Measurements from ENCODE around the gene ADAM22.

ADAM22 gene

GRCh38 chr7:87960239-87960638 lies 26.2 kb downstream of the ADAM22 start:
- no peak for DNase-seq

DNA sequence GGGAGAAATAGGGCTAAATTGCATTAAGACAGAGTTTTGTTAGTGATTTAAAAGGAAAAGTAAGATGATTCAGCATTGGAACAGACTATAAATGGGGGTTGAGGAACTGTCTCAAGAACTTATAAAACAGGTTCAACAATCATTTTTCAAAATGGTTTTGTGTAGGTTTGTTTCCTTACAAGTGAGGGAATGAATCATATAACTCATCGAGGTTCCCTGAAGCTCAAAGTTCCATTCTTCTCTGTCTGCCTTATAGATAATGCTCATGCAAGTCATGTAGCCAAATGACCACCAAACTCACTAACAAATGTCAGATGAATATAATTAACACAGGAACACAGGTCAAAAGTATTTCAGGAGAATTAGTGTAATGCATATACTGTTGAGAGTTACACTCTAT lies 27.7 kb downstream of the ADAM22 start:
- DNase-seq = no peak

GRCh38 chr7:87966271-87966670 lies 32.2 kb downstream of the ADAM22 start:
- no peak for DNase-seq

DNA sequence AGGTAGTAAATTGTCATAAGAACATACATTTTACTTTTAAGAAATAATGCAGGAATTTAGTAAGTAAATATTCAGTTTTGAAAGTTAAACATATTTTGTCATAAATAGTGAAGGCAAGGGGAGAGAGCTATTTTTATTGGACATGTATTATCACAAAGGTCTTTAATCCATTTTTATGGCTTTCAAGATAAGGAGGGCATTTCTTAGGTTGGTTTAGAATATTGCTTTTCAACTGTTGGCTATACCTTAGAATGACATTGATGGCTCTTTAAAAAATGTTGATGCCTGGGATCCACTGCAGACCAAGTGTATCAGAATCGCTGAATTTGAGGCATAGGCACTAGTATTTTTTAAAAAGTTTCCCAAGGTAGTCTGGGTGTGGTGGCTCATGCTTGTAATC lies 34.0 kb downstream of the ADAM22 start:
- no peak for DNase-seq

GRCh38 chr7:87982116-87982515 lies 48.1 kb downstream of the ADAM22 start:
- no peak for DNase-seq

GRCh38 chr7:87984088-87984487 lies 50.0 kb downstream of the ADAM22 start:
- no peak for DNase-seq

DNA sequence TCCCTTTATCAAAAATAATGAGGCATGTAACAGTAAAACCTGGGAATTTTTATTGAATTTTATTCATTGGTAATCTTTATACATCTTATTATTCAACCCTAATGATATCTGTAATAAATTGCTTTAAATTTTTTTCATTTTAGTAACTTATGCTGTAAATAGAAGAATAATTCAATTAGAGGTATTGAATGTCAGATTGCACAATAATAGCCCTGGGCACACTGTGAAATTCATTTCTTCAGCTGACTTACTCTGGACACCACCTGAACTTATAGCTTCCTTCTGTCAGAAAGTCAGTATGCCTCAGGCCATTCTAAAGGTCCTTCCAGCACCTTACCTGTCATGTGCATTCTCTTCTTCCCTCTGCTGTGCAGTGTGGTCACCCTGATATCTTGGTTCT lies 59.2 kb downstream of the ADAM22 start:
- no peak for DNase-seq

- DNase-seq = no peak
Observed at GRCh38 chr7:87999261-87999660, 65.2 kb downstream of the ADAM22 start.

- no peak for DNase-seq
Observed at GRCh38 chr7:88001744-88002530, 67.9 kb downstream of the ADAM22 start.

DNA sequence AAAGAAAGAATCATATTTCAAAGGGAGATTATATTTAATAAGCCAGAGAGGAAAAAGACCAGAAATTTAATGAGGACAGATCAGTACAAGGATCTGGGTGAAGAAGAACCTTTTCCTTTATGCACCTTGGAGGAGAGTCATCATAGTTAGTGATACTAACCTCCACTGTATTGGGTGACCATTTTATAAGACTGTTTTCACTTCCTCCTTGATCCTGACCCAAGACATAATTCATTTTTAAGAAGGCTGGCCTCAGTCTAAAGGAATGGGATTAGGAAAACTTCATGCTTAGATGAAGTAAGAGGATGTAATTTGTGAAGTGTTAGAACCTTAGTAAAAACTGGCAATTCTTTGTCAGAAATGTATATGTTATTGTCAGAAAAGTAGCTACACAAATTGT lies 68.6 kb downstream of the ADAM22 start:
- DNase-seq = no peak

- no peak for DNase-seq
Observed at GRCh38 chr7:88003581-88003980, 69.5 kb downstream of the ADAM22 start.

GRCh38 chr7:88005191-88005590 lies 71.1 kb downstream of the ADAM22 start:
- no peak for DNase-seq

GRCh38 chr7:88009651-88010050 lies 75.6 kb downstream of the ADAM22 start:
- no peak for DNase-seq

- DNase-seq = no peak
Observed at GRCh38 chr7:88012086-88012485, 78.0 kb downstream of the ADAM22 start.

DNA sequence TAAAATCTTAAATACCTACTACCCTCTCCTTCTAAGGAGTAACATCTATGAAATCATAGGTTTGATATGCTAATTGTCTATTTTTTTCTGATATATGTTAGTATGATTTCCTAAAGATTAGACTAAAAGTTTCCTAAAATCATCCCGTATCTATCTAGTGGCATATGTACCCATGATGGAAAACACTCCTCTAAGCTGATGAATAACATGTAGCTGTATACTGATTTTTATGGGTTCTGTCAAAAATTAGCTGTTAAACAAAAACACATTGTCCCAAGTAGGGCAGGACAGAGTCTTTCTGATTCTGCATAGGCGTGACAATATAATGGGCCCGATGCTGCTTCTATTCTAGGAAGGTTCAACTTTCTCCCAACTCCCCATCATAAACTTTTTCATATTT lies 79.9 kb downstream of the ADAM22 start:
- DNase-seq = no peak

DNA sequence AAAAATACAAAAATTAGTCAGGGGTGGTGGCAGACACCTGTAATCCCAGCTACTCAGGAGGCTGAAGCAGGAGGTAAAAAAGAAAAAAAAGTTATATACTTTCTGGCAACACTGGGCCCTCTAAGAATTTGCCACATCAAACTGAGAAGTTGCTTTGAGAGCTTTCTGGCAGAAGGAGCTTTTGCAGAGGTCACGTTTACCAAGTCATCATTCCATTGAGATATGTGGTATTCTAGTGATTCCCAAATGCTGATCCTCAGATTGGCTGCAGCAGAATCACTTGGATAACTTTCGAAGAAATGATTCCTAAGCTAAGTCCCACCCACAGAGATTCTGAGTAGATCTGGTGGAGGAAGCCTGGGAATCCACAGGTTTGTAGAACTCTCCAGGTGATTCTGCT lies 80.5 kb downstream of the ADAM22 start:
- DNase-seq = no peak

- no peak for DNase-seq
Observed at GRCh38 chr7:88015309-88015708, 81.3 kb downstream of the ADAM22 start.

DNA sequence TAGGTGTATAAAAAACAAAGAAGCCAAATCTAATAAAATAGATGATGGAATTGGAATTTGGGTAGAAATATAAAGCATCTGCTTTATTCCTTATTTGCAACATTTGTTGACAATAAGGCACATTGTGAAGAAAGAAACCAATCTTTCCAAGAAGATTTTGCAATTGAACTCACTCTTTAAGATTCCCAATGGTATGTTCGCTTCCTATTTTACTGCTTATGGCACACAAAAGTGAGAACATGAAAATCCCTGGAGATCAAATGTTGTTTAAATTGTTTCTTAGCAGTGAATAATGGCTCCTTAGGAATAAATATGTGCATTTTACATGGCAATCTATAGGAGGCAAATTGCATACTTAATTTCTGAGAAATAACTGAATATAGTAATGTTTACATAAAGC lies 84.5 kb downstream of the ADAM22 start:
- DNase-seq = no peak

DNA sequence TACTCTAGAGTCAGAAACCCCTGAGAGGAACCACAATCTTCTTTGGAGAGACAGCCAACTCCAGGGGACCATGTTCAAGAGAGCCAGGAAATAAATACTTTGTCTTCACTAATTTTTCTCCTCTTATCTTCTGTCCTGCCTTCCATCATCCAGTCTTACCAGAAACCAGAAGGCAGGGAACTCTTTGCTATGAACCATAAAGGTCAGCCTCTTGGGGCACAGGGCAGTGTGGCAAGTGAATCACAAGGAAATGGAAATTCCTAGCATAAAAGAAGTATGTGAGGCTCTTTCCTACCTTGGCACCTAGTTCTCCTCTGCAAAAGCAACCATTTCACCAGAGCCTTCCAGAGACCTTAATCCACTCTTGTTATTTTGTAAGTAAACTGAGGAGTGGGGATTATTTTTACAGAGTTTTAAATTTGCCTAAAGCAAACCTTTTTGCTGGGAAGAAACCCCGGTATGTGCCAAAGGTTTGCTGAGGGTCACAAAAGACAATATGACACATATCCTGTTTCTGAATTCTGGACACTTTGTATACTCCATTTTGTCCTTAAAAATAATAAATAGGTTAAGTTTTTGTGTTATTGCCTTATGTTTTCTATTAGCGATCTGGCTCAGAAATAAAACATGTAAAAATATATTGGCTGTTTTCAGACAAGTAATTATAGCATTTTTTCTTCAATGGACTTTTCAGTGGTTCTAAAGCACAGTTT lies 87.1 kb downstream of the ADAM22 start:
- DNase-seq = no peak

GRCh38 chr7:88027724-88028123 lies 93.7 kb downstream of the ADAM22 start:
- no peak for DNase-seq

DNA sequence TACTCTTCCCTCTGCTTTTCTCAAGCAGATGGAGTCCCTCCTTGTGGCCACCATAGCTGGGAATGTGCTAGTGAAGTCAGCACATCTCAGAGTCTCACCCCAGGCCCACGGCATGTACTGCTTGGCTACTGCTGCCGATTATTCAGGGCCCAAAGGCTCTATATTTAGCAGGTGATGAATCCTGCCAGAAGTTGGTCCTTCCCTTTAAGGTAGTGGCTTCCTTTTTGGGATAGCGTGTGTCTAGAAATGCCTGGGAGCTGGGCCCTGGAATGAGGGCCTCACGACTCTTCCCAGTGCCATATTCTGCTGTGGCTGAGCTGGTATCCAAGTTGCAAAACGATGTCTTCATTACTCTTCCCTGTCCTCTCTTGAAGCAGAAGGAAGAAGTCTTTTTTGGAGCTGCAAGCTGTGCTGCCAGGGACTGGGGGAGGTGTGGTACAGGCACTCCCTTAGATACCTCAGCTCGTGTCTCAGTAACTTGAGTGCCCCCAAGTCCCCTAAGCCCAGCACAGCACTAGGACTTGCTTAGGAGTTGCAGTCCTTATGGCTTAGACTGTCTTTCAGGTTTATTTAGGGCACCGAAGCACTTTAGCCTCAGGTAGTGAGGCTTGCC lies 100.1 kb downstream of the ADAM22 start:
- no peak for DNase-seq

DNA sequence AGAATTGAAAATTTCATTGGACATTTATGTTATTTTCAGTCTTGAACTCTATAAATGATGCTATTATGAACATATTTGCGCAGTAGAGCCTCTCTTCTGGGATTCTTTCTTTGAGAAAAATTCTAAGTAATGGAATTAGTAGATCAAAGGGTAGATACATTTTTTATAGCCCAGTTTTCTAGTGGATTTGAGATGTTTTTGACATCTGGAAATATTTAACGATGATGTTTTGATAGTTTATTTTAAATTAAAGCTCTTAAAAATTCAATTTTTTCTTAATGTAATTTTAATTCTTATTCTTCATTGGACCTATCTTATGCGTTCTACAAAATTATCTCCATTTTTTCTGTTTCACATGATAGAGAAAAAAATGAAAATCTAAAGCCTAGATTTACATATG lies 103.0 kb downstream of the ADAM22 start:
- no peak for DNase-seq

DNA sequence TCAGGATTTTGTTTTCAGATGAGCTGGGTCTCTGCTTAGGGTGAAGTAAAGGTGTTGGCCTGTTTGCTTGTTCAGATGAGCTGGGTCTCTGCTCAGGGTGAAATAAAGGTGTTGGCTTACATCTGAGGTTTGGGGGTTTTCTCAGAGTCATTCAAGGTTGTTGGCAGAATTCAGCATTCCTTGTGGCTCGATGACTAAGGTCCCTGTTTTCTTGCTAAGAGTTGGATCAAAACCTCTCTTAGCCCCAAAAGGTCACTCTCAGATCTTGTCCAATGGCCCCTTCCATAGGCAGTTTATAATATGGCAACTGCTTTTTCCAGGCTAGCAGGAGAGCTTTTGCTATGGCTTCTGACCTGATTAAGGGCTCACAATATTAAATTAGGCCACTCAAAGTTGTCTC lies 106.6 kb downstream of the ADAM22 start:
- DNase-seq = no peak

GRCh38 chr7:88041583-88041982 lies 107.5 kb downstream of the ADAM22 start:
- DNase-seq = no peak
